Aorta (tissue), 5 donors: ENCODE measurements around the gene MED25. TPM values are rescaled to one million over a fixed set of nuclear protein-coding genes. Genes with fewer than 3 reads are reported as not detected.

Source experiments
- ATAC-seq: fragments of 200-7000 bp; cut with Tn5 transposase; one replicate; pipeline ENCODE4 v1.9.1; 2022; ENCODE audit warnings: moderate library complexity; ENCODE audit not compliant: low FRiP score
- DNase-seq, 2 donors: peaks; one replicate each; pipeline ENCODE4 v3.0.0-alpha.2; 2020
- H3K27ac ChIP-seq, 2 donors: one replicate each; pipeline ENCODE4 v1.5.1; 2013; ENCODE audit warnings: low read length in 2 of 2, mild to moderate bottlenecking in 2 of 2, moderate library complexity in 2 of 2, control low read depth in 1 of 2, inconsistent platforms in 1 of 2, low read depth in 1 of 2
- H3K27me3 ChIP-seq, 2 donors: one replicate each; pipeline ENCODE4 v1.6.1; 2013; ENCODE audit warnings: control low read depth in 1 of 2, low read length in 1 of 2, mild to moderate bottlenecking in 1 of 2, moderate library complexity in 1 of 2; ENCODE audit not compliant: insufficient read depth in 2 of 2, control insufficient read depth in 1 of 2
- H3K36me3 ChIP-seq, 2 donors: one replicate each; pipeline ENCODE4 v1.6.1; 2013; ENCODE audit warnings: control low read depth in 1 of 2, low read length in 1 of 2, mild to moderate bottlenecking in 1 of 2; ENCODE audit not compliant: insufficient read depth in 2 of 2, control insufficient read depth in 1 of 2
- H3K4me1 ChIP-seq, 2 donors: one replicate each; pipeline ENCODE4 v1.6.1; 2013; ENCODE audit warnings: low read length in 2 of 2, control low read depth in 1 of 2, mild to moderate bottlenecking in 1 of 2, moderate library complexity in 1 of 2; ENCODE audit not compliant: insufficient read depth in 2 of 2, control insufficient read depth in 1 of 2
- H3K4me3 ChIP-seq, 2 donors: one replicate each; pipeline ENCODE4 v1.5.1; 2013; ENCODE audit warnings: low read length in 2 of 2, control low read depth in 1 of 2, mild to moderate bottlenecking in 1 of 2
- H3K9me3 ChIP-seq: one replicate; pipeline ENCODE4 v1.6.1; 2013; ENCODE audit warnings: mild to moderate bottlenecking, low read length; ENCODE audit not compliant: control insufficient read depth
- WGBS, 2 donors: extraction: QIAGEN DNeasy Blood & Tissue Kit; methylation state at CpG; one replicate each; pipeline ENCODE4 v1.1.7; 2013; 5-methylcytosine and 5-hydroxymethylcytosine counted together
- intact Hi-C, 2 donors: fragments of 100-400 bp; cut with DNase I; formaldehyde crosslinking; loops; one replicate each; pipeline versions ENCODE4 v1.14.2 to v1.15.0; 2022
- long read RNA-seq, 2 donors: library from polyadenylated mRNA; unstranded; transcript quantifications; one replicate each; pipeline ENCODE4 v2.0.0, GENCODE V29; 2020 to 2021
- polyA plus RNA-seq, 2 donors: library from polyadenylated mRNA; stranded (reverse); fragments of 200-250 nt; gene quantifications; one replicate each; pipeline ENCODE4 v1.2.3, GENCODE V29; 2013
- total RNA-seq, 2 donors: library from RNA; stranded (reverse); fragmentation: NEBNext Ultra II Directional; extraction: Animal tissue kit (Norgen Biotek cat#: 25700); gene quantifications; one replicate each; pipeline ENCODE4 v1.2.1, GENCODE V29; 2021
- donor health status: healthy with polysubstance abuse.
- donor health status: Bipolar disorder and iron deficiency.
- donor health status: DM: no; HTN: no; CAD: no.
- donor health status: DM: no; HTN: no; CAD: no.
- donor health status: DM: yes; HTN: yes; CAD: no.

MED25 gene
- total RNA-seq (10 to 100 TPM; 27.2 to 40.3 TPM), polyA plus RNA-seq (10 to 100 TPM; 18.3 to 52.8 TPM)
- long read RNA-seq, donor 1, partial matches to known transcripts, result 9 of 11 reads
- long read RNA-seq, donor 1, other reads (novel, unspliced or antisense), result 2 of 11 reads
- long read RNA-seq, donor 2, partial matches to known transcripts, result 8 of 16 reads
- long read RNA-seq, donor 2, other reads (novel, unspliced or antisense), result 5 of 16 reads

DNA sequence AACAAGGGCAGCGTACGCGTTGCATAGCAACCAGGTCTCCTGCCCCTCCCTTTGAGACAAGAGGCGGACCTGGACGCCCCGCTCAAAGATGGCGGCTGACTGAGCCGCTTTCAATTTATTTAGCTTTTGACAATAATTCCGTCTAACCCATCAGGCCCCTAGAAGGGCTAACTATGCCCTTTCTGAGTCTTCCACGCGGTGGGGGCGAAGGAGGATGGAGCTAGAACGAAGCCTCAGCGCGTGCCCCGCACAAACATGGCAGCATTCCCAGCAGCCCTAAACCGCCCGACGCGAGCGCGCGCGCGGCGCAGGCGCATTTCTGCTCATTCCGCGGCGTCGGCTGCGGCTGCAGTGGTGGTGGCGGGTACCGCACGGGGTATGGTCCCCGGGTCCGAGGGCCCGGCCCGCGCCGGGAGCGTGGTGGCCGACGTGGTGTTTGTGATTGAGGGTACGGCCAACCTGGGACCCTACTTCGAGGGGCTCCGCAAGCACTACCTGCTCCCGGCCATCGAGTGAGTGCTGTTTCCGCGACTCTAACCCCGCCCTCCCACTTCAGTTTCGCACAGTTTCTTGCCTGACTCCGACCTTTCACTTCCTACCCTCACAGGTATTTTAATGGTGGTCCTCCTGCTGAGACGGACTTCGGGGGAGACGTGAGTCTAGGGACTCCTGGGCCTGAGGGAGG lies at the start of gene MED25:
MED25 (plus strand) TSS at position 326 of the 685 bp plus-strand sequence; CDS start at position 379, 53 bp downstream.
- no peaks in the 10 kb centered on the region for H3K27me3 ChIP-seq
- peak within 1 kb of the TSS; percentile 1 to 76 for H3K4me3 ChIP-seq
- DNase-seq (peak; percentile 93 to 96), ATAC-seq (peak; percentile 93)
- 0% methylated on average over 57 of the region's 57 CpGs for WGBS, 2 donors
- H3K36me3 ChIP-seq, result no peaks in the 10 kb centered on the region
- H3K9me3 ChIP-seq, result no peaks in the 10 kb centered on the region
- no peaks in the 10 kb centered on the region for H3K4me1 ChIP-seq
- intact Hi-C loops, result loop anchor here (2.0 to 5.0 kb wide), 2 partner anchors 33 to 34 kb away; partner anchors contain the start of gene PTOV1 (in 2 of the 2)
- H3K27ac ChIP-seq, result peak within 1 kb of the TSS in 1 of 2 donors; percentile 8

DNA sequence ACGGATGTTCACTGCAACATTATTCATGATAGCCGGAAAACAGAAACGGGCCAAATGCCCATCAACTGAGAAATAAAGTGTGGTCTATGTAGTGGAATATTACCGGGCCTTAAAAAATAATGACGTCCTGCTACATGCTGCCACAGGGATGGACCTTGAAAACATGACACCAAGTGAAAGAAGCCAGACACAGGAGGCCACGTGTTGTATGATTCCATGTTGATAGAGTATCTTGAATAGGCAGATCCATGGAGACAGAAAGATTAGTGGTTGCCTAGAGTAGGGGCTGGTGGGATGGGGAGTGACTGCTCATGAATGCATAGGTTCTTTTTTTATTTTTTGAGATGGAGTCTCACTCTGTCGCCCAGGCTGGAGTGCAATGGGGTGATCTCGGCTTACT lies 47.6 kb upstream of the MED25 start:
- H3K27ac ChIP-seq, result no peak overlapping the region
- ATAC-seq, result no peak
- H3K9me3 ChIP-seq, result no peaks in the 10 kb centered on the region
- H3K4me1 ChIP-seq, result peaks cover 0 to 4% of the 10 kb centered on the region in 2 donors
- H3K4me3 ChIP-seq, result no peak overlapping the region
- 82 to 85% methylated on average over 8 of the region's 8 CpGs for WGBS, 2 donors
- intact Hi-C loops, result no loop called here
- DNase-seq, result no peak
- H3K36me3 ChIP-seq, result no peaks in the 10 kb centered on the region
- H3K27me3 ChIP-seq, result no peaks in the 10 kb centered on the region

DNA sequence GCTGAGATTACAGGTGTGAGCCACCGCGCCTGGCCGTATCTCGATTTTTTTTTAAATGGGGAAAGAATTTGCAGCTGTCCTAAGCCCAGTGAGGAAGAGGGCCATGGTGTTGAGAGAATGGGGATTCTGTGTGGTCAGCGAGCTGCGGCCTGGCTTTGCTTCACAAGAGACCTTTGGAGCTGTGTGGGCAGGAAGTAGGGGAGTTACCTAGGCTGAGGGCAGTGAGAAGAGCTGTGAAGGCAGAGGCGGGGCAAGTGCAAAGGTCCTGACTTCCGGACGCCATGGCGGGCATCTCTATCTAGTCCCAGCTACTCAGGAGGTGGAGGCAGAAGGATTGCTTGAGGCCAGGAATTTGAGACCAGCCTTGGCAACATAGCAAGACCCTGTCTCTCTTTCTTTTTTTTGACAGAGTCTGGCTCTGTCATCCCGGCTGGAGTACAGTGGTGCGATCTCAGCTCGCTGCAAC lies 46.4 kb upstream of the MED25 start:
- H3K4me3 ChIP-seq, result no peak overlapping the region
- peaks cover 0 to 4% of the 10 kb centered on the region in 2 donors for H3K4me1 ChIP-seq
- no peak for DNase-seq
- H3K36me3 ChIP-seq, result no peaks in the 10 kb centered on the region
- ATAC-seq, result no peak
- WGBS, 2 donors, result 86 to 94% methylated on average over 12 to 13 of the region's 13 CpGs
- H3K27me3 ChIP-seq, result no peaks in the 10 kb centered on the region
- H3K27ac ChIP-seq, result no peak overlapping the region
- no peaks in the 10 kb centered on the region for H3K9me3 ChIP-seq
- intact Hi-C loops, result no loop called here

DNA sequence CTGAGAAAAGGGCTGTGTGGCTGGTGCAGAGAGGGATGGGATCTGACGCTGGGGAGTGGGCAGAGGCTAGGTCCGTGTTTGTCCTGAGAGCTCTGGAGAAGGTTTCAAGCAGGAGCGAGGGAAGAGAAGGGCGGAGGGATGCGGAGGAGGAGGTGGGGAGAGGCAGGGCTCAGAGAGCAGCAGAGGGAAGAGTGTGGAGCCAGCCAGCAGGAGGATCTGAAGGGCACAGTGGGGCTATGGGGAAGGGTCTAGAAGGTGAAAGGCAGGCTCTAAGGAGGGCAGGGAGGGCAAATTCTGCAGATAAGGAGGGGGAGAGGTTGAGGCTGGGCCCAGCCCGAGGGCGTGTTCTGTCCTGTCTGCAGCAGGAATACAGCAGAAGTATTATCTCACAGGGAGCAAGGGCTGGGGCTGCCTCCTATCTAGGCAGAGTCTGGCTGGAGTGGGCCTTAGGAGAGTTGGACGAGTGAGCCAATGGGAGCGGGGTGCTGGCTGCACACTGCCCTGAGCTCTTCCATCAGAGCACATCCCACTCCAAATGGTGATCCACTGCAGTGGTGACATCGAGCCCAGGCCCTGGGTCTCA lies 45.1 kb upstream of the MED25 start:
- no peaks in the 10 kb centered on the region for H3K9me3 ChIP-seq
- peaks cover 0 to 4% of the 10 kb centered on the region in 2 donors for H3K4me1 ChIP-seq
- WGBS, 2 donors, result 93 to 96% methylated on average over 10 of the region's 10 CpGs
- no peak overlapping the region for H3K4me3 ChIP-seq
- no peak overlapping the region for H3K27ac ChIP-seq
- DNase-seq (no peak), ATAC-seq (no peak)
- no peaks in the 10 kb centered on the region for H3K36me3 ChIP-seq
- H3K27me3 ChIP-seq, result no peaks in the 10 kb centered on the region
- intact Hi-C loops, result no loop called here

DNA sequence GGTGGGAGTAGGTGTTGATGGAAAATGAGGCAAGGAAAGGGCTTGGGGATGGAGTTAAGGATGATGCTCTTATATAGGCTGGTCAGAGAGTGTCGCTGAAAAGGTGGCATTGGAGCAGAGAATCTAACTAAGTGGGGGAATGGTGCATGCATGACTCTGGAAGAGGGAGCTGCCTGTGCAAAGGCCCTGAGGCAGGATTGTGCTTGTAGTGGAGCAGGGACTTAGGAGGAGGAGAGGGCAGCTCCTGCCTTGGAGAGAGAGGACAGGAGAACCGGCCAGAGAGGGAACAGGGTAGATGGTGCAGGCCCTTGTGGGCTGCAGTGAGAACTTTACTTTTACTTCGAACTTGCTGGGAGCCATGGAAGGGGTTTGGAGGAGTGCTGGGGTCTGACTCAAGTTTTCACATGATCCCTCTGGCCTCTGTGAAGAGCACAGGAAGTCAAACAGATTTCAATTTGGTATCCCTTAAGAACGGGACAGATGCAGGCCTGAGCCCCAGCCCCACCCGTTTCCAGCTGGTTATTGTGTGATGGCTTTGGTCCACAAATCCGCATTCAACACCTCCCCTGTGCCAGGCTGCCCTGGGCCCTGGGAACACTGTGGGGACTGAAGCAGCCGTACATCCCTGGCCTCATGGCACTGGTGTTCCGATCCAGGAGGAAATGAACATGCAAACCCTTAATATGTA lies 44.3 kb upstream of the MED25 start:
- DNase-seq (no peak), ATAC-seq (no peak)
- Histone ChIP-seq H3K4me3 (no peak overlapping the region), H3K27me3 (no peaks in the 10 kb centered on the region), H3K9me3 (no peaks in the 10 kb centered on the region), H3K36me3 (no peaks in the 10 kb centered on the region), H3K4me1 (no peaks in the 10 kb centered on the region), H3K27ac (no peak overlapping the region)
- intact Hi-C loops, result no loop called here
- WGBS, 2 donors, result 74 to 76% methylated on average over 8 of the region's 8 CpGs

DNA sequence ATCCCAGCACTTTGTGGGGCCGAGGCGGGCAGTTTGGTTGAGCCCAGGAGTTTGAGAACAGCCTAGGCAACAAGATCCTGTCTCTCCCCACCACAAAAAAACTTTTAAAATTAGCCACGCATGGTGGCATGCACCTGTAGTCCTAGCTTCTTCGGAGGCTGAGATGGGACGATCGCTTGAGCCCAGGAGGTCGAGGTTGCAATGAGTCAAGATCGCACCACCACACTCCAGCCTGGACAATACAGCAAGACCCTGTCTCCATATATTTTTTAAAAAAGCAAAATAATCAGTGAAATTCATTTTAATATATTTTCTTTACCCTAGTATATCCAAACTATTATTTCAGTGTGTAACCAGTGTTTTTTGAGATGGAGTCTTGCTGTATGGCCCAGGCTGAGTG lies 43.1 kb upstream of the MED25 start:
- no peak for DNase-seq
- ATAC-seq, result no peak
- Histone ChIP-seq H3K4me3 (no peak overlapping the region), H3K36me3 (no peaks in the 10 kb centered on the region), H3K9me3 (no peaks in the 10 kb centered on the region), H3K27me3 (no peaks in the 10 kb centered on the region), H3K27ac (no peak overlapping the region), H3K4me1 (no peaks in the 10 kb centered on the region)
- intact Hi-C loops, result no loop called here
- WGBS, 2 donors, result 95% methylated on average over 8 of the region's 8 CpGs

DNA sequence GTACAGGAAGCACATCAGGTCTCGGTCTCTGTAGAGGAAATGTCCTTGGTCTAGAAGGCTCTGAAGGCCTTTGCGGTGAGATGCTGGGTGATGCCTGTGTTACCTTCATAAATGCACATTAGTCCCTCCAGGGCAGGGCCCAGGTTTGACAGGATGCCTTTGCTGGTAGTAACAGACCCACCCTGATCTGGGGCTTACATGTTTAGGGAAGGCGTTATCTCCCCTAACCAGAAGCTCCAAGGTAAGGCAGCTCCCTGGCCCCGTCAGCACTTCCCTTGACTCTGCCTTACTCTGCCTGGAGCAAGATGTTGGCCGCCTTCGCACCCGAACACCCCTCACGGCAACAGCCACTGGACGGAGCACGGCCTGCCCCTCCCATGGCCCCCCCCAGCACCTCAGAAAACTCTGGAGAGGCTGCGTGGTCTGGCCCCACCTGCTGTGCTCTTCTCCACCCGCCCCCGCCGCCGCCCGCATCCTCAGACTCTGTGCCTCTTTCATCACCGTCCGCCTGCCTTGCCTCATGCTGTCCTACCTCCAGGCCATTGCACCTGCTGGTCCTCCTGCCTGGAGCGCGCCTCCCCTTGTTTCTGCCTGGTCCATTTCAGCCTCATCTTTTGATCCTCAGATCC lies 42.2 kb upstream of the MED25 start:
- WGBS, 2 donors, result 92 to 94% methylated on average over 19 to 20 of the region's 20 CpGs
- no peak for ATAC-seq
- Histone ChIP-seq H3K27me3 (no peaks in the 10 kb centered on the region), H3K27ac (no peak overlapping the region), H3K4me1 (no peaks in the 10 kb centered on the region), H3K4me3 (no peak overlapping the region), H3K36me3 (no peaks in the 10 kb centered on the region), H3K9me3 (no peaks in the 10 kb centered on the region)
- no peak for DNase-seq
- intact Hi-C loops, result no loop called here

DNA sequence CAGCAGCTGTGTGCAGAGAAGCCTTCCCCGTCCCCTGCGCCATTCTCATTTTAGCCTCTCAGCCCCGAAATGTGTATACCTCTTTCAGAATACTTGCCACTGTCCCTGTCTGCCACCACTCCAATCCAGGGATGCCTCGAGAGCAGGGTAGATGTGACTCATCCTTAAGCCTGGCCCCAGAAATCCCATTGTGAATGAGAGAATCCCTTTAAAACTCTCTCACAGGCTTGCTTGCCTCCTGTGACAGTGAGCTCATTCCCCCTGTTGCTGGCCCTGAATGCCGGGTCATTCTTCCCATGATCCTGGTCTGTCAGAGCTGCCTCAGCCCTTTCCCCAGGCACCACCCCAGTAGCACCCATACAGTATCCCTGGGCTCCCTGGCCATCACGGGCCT lies 41.7 kb upstream of the MED25 start:
- Histone ChIP-seq H3K36me3 (no peaks in the 10 kb centered on the region), H3K27ac (no peak overlapping the region), H3K9me3 (no peaks in the 10 kb centered on the region), H3K4me1 (no peaks in the 10 kb centered on the region), H3K4me3 (no peak overlapping the region), H3K27me3 (no peaks in the 10 kb centered on the region)
- 87 to 91% methylated on average over 6 of the region's 6 CpGs for WGBS, 2 donors
- ATAC-seq (no peak), DNase-seq (no peak)
- intact Hi-C loops, result no loop called here
